ENCODE results near the gene ZMYM3.
"Not testable (repeated sequence)": the region's sequence is repeated elsewhere in the genome, so short reads cannot be mapped to it uniquely, and the experiment has no call there.

- TF ChIP-seq SUZ12 (IDR thresholded peaks at IDR 0.05; ENCODE audit: extremely low read depth, insufficient read depth, insufficient read length); ZNF274 (IDR thresholded peaks at IDR 0.05; ENCODE audit: low read depth, low read length): not testable (repeated sequence)
Measured at GRCh38 chrX:71300495-71300894, 46.6 kb upstream of the ZMYM3 start.

Data from NT2/D1 (cell line).